Measurements from ENCODE around the gene OR2L5.

Gene OR2L5

GRCh38 chr1:248013229-248013710 is at the start of gene OR2L5:
Gene OR2L5, plus strand, starts transcription at chr1:248013660. Its CDS starts 8,288 bp downstream, at chr1:248021948.
- DNase-seq: no peak

GRCh38 chr1:247964933-247965332 is 48.5 kb upstream of the OR2L5 start, which contains the start of gene OR2AK2:
Gene OR2AK2, plus strand, starts transcription at chr1:247965233. Its CDS starts 144 bp downstream, at chr1:247965377.
- DNase-seq: no peak

DNA sequence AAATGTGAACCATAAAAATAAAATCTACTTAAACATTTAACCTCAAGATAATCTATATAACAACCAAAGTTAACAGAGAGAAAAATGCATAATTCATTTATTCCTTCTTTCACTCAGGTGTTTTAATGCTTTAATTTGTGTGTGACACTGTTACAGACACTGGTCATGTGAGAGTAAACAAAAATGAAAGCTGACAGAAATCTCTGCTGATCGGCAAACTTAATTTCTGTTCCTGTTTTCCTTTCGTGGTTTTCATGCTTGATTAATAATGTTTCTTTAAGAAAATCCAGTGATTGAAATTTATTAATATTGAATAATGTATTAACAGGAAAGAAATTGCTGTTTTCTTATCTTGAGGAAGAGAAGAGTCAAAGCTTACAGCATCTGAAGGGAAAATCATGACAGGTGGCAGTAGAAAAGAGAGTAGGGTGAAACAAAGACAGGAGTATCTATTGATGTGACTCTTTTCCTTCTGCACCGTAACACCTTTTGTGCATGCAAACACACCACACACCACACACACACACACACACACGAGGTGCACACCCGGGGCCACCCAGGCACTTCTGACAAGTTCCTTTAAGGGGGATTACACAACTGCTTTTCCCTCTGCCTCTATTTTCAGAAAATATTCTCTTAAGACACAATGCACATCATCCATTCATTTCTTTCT is 46.8 kb upstream of the OR2L5 start:
- no peak for DNase-seq

DNA sequence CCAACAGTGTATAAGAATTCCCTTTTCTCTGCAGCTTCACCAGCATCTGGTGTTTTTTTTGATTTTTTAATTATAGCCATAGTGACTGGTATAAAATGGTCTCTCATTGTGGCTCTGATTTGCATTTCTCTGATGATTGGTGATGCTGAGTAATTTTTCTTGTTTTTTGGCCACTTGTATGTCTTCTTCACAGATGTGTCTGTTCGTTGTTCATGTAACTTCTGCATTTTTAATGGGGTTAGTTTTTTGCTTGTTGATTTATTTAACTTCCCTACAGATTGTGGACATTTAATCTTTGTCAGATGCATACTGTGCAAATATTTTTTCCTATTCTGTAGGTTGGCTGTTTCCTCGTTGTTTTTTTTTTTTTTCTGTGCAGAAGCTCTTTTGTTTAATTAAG is 20.5 kb upstream of the OR2L5 start:
- no peak for DNase-seq

- no peak for DNase-seq
These were observed 14.6 kb upstream of the OR2L5 start for GRCh38 chr1:247998811-247999210.

- no peak for DNase-seq
These were observed 13.3 kb upstream of the OR2L5 start for GRCh38 chr1:248000169-248000568.

GRCh38 chr1:248007778-248008177 is 5.7 kb upstream of the OR2L5 start:
- DNase-seq: no peak

DNA sequence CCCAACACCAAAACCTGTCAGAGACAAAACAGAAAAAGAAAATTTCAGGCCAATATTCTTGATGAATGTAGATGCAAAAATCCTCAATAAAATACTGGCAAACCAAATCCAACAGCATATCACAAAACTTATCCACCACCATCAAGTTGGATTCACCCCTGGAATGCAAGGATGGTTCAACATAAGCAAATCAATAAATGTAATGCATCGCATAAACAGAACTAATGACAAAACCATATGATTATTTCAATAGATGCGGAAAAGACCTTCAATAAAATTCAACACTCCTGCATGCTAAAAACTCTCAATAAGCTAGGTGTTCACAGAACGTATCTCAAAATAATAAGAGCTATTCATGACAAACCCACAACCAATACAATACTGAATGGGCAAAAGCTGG is 3.8 kb upstream of the OR2L5 start:
- DNase-seq: no peak

GRCh38 chr1:248015803-248016202 is 2.3 kb downstream of the OR2L5 start:
- no peak for DNase-seq

DNA sequence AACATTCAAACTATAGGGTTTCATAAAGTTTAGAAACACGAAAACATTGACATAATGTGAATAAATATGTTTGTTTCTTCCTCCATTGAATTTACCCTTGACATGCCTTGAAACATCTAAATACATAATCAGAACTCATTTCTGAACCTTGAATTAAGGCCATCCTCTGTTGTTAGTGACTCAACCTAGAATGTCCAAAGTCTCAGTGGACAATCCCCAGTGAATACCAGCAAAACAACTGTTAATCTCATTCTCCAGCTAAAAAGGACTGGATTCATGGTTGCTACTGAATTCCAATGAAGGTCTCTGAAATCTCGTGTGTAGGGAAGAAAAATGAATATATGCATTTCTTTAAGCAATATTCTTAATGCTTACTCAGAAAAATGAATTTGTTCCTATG is 16.3 kb downstream of the OR2L5 start, which contains the start of gene OR2L2:
Gene OR2L2 (plus strand): TSS at position 301 of the 400 bp plus-strand sequence. CDS start 8,198 bp downstream, outside the sequence.
- DNase-seq: no peak

DNA sequence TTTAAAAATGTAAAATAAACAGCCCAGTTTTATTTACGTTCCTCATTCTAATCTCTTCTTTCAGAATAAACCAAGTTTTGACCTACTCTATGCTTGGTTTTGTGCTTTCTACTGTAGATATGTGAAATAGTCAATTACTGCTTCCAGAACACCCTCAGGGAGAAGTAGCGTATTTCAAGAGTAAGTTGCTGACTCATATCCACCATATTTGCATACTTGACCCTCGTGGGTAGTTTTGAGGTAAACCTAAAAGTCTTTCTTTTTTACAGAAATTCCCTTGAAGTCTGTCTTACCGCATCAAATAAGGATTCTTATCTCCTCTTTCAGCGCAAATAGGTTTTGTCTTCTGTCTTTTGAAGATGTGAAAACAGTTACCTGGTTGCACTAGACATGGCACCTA is 31.7 kb downstream of the OR2L5 start:
- DNase-seq: no peak

DNA sequence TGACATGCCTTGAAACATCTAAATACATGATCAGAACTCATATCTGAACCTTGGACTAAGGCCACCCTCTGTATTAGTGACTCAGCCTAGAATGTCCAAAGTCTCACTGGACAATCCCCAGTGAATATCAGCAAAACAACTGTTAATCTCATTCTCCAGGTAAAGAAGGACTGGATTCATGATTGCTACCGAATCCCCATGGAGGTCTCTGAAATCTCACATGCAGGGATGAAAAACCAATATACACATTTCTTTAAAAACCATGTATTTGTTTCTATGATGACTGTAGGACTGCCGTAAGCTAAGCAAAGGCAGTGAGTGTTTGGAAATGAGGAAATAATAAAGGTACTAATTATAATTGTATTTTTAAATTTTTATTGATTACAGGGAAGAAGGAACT is 33.1 kb downstream of the OR2L5 start, which contains the start of gene OR2L3:
Gene OR2L3 (plus strand): TSS at position 301 of the 400 bp plus-strand sequence. CDS start 13,846 bp downstream, outside the sequence.
- DNase-seq: no peak

DNA sequence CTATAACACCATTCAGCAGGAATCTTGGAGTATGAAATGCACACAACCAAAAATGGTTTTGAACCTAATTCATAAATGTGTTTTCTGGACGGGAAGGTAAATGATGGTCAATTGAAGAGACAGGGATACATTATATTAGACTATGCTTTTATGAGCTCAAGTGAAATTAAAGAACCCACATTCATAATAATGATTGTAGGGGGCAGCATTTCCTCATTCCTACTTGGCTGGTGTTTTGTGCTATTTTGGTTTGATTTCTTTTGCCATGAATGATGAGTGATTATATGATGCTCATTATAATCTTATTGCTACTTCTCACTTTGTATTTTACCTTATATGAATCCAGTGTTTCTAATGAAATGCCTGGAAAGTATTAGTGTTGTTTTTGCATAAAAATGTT is 33.5 kb downstream of the OR2L5 start:
- DNase-seq: no peak

- DNase-seq: no peak
These were observed 41.2 kb downstream of the OR2L5 start for GRCh38 chr1:248054671-248055070.

DNA sequence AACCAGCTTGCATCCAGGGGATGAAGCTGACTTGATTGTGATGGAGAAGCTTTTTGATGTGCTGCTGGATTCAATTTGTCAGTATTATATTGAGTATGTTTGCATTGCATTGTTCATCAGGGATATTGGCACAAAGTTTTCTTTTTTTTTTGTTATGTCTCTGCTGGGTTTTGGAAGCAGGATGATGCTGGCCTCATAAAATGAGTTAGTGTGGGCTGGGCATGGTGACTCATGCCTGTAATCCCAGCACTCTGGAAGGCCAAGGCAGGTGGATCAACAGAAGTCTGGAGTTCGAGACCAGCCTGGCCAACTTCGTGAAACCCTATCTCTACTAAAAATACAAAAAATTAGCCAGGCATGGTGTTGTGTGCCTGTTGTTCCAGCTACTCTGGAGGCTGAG is 41.8 kb downstream of the OR2L5 start:
- no peak for DNase-seq

DNA sequence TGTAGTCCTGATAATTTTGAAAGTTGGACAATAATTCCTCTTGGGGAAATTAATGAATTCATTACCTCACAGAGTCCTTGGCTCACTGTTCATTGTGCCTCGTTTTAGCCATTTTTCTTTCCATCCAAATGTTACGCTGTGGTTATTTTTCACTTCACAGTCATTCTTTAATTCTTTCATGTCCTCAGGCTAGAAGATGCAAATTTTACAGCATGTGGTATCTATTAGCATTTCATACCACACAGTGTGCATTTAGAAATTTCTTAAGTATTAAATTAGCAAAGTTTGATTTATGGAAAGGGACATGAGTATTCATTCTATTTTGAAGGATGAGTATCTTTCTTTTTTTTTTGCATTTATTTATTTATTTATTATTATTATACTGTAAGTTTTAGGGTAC is 51.6 kb downstream of the OR2L5 start:
- no peak for DNase-seq

- DNase-seq: no peak
These were observed 52.1 kb downstream of the OR2L5 start for GRCh38 chr1:248065604-248066003.

Measured in NCI-H1105 (cell line).